Astrocyte of the spinal cord (primary cell): ENCODE data around the gene TMEM165.
"Not testable (repeated sequence)": the region's sequence is repeated elsewhere in the genome, so short reads cannot be mapped to it uniquely, and the experiment has no call there.

ENCODE experiments used
- DNase-seq: peaks from one replicate; pipeline ENCODE4 v3.0.0; 2011; ENCODE audit warnings: low read depth, low spot score
- H3K4me3 ChIP-seq: 2 replicates; pipeline ENCODE4 v1.5.1; 2011; ENCODE audit warnings: low read depth, mild to moderate bottlenecking, low read length, moderate library complexity
- in situ Hi-C: cut with HindIII; loops from 2 replicates; pipeline ENCODE4 v1.10.0; 2017; ENCODE audit warnings: low sequenced_read_pairs
- TF ChIP-seq, protein P1 (sequence below): IDR thresholded peaks from 2 replicates; pipeline ENCODE4 v1.5.1; 2012; ENCODE audit warnings: low read depth, mild to moderate bottlenecking, low read length, inconsistent platforms

Gene TMEM165

DNA sequence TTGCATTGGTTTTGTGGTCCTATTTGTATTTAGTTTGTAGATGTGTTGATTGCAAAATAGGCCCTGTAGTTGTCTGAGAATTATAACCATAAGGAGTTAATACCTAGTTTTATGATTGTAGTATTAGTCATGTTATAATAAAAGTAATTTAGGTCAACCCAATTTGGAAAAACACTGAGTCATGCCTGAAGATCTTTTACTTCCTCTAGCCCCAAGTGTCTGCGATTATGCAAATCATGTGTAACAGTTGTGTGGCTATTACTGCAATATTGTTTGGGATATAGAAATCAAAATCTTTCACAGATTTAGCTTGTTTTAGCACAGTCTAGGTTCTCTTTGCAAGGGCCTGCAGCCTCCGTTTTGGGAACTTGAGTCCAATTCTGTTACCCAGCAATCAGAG lies 37.1 kb upstream of the TMEM165 start:
- DNase-seq: peak; percentile 67
- no peak overlapping the region for H3K4me3 ChIP-seq
- TF ChIP-seq, protein P1, sequence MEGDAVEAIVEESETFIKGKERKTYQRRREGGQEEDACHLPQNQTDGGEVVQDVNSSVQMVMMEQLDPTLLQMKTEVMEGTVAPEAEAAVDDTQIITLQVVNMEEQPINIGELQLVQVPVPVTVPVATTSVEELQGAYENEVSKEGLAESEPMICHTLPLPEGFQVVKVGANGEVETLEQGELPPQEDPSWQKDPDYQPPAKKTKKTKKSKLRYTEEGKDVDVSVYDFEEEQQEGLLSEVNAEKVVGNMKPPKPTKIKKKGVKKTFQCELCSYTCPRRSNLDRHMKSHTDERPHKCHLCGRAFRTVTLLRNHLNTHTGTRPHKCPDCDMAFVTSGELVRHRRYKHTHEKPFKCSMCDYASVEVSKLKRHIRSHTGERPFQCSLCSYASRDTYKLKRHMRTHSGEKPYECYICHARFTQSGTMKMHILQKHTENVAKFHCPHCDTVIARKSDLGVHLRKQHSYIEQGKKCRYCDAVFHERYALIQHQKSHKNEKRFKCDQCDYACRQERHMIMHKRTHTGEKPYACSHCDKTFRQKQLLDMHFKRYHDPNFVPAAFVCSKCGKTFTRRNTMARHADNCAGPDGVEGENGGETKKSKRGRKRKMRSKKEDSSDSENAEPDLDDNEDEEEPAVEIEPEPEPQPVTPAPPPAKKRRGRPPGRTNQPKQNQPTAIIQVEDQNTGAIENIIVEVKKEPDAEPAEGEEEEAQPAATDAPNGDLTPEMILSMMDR: no peak
- in situ Hi-C loops: no loop called here

DNA sequence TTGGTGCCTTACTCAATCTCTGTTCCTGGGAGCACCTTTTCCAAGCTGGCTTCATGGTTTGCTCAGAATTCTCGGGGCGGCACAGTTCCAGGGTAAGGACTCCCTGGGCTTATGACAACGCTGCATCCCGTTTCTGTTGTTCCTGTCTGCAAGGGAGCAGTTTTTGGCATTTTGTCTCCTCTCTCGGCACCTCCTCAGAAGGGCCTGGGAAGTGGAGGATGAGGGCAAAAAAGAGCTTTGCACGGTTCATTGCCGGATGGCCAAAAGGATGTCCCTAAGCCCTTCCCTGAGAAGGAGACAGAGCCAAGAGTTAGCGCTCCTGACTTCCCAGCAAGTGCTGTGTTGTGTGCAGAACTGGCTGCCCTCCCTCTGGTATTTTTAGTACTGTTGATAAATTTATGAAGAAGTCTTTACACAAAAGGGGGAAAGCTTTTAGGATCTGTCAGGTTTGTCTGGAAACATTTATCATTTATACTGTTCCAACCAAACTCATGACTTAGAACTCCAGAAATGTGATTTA lies 36.3 kb upstream of the TMEM165 start:
- in situ Hi-C loops: no loop called here
- peak; percentile 13 for DNase-seq
- H3K4me3 ChIP-seq: no peak overlapping the region
- TF ChIP-seq, protein P1: no peak

- DNase-seq, in situ Hi-C loops, H3K4me3 ChIP-seq: not testable (repeated sequence)
Observed at GRCh38 chr4:55362938-55363337, 32.8 kb upstream of the TMEM165 start.

- H3K4me3 ChIP-seq: no peak overlapping the region
- in situ Hi-C loops: no loop called here
- DNase-seq: no peak
- TF ChIP-seq, protein P1: no peak
Observed at GRCh38 chr4:55363691-55364351, 31.9 kb upstream of the TMEM165 start.

- no peak for DNase-seq
- in situ Hi-C loops: no loop called here
- TF ChIP-seq, protein P1: no peak
Observed at GRCh38 chr4:55364691-55365344, 30.9 kb upstream of the TMEM165 start.

DNA sequence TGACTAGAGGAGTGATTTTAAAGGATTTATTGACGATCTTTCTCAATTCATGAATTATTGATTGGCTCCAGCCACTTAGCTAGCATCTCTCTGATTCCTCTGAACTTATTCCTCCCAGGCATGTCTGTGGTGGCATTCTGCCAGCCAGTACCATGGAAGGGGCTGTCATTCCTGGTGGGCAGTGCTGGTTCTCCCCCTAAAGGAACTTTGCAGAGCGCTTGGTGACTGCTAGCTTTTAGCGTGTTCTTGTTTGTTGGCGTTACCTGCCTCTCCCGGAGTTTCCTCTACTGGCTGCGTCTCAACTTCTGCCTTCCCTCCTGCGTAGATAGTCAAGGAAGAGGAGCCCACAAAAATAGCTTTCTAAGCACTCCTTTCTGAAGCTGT lies 30.4 kb upstream of the TMEM165 start:
- DNase-seq: no peak
- no peak overlapping the region for H3K4me3 ChIP-seq
- TF ChIP-seq, protein P1: no peak
- in situ Hi-C loops: no loop called here

More at GRCh38 chr4:55364691-55365344, 30.9 kb upstream of the TMEM165 start:
- H3K4me3 ChIP-seq: no peak overlapping the region

DNA sequence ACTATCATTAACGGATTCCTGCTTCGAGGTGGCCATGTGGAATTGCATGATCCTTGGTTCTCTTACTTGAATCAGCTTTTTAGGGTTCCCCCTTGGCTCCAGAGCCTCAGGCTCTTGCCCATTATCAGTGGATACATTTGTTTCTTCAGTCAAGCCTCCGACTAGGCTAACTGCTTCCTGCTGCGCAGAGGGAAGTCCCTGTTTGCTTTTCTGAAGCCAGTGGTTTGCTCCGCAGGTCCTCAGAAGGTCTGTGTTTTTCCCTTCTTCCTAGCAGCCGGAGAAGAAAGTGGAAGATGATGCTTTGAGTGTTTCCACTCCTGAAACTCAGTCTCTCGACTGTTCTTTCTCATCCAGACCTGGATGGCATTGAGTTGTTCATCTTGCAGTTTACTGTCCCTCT lies 29.1 kb upstream of the TMEM165 start:
- H3K4me3 ChIP-seq: no peak overlapping the region
- in situ Hi-C loops: no loop called here
- peak; percentile 50 for DNase-seq
- TF ChIP-seq, protein P1: no peak
